GM12875 (cell line): ENCODE data around the gene RABGAP1.

Experiments
- H3K4me3 ChIP-seq: one replicate; pipeline ENCODE4 v1.5.1; 2011; ENCODE audit warnings: low read depth, low read length, control low read depth
- CTCF ChIP-seq: IDR thresholded peaks from 2 replicates; pipeline ENCODE4 v1.5.1; 2011; ENCODE audit warnings: low read depth, mild to moderate bottlenecking, control low read depth, inconsistent platforms, low read length, moderate library complexity, borderline replicate concordance; ENCODE audit not compliant: insufficient read depth

The RABGAP1 gene

GRCh38 chr9:123035791-123036190 lies 95.0 kb downstream of the RABGAP1 start:
- no peak overlapping the region for H3K4me3 ChIP-seq
- no peak for TF ChIP-seq CTCF

GRCh38 chr9:123036893-123037545 lies 96.2 kb downstream of the RABGAP1 start:
- TF ChIP-seq CTCF = no peak
- no peak overlapping the region for H3K4me3 ChIP-seq

GRCh38 chr9:123039617-123040219 lies 98.9 kb downstream of the RABGAP1 start:
- TF ChIP-seq CTCF = no peak
- H3K4me3 ChIP-seq = no peak overlapping the region

GRCh38 chr9:123040801-123041200 lies 100.0 kb downstream of the RABGAP1 start:
- no peak for TF ChIP-seq CTCF
- H3K4me3 ChIP-seq = no peak overlapping the region

- TF ChIP-seq CTCF = no peak
- no peak overlapping the region for H3K4me3 ChIP-seq
These were observed 100.7 kb downstream of the RABGAP1 start for GRCh38 chr9:123041489-123041888.

GRCh38 chr9:123043081-123043939 lies 102.5 kb downstream of the RABGAP1 start:
- no peak overlapping the region for H3K4me3 ChIP-seq
- no peak for TF ChIP-seq CTCF
